GM21515 (cell line): ENCODE results near the gene XBP1.
"Not testable (repeated sequence)": the region's sequence is repeated elsewhere in the genome, so short reads cannot be mapped to it uniquely, and the experiment has no call there.

ENCODE experiments used
- ATAC-seq: cut with Tn5 transposase; IDR thresholded peaks from one replicate; pipeline ENCODE4 v1.9.1; 2021; ENCODE audit not compliant: unreplicated experiment

Gene XBP1

GRCh38 chr22:28754512-28754911, 45.9 kb downstream of the XBP1 start:
- not testable (repeated sequence) for ATAC-seq

GRCh38 chr22:28750471-28750881, 49.9 kb downstream of the XBP1 start:
- no peak for ATAC-seq
